Measurements from ENCODE around the gene TRIM61. TPM values are rescaled to one million over a fixed set of nuclear protein-coding genes. Genes with fewer than 3 reads are reported as not detected.
"Not testable (repeated sequence)": the region's sequence is repeated elsewhere in the genome, so short reads cannot be mapped to it uniquely, and the experiment has no call there.

Gene TRIM61
- total RNA-seq, 6 donors from 2014 or later, result 0.44 to 2.4 (median 1.1) TPM

DNA sequence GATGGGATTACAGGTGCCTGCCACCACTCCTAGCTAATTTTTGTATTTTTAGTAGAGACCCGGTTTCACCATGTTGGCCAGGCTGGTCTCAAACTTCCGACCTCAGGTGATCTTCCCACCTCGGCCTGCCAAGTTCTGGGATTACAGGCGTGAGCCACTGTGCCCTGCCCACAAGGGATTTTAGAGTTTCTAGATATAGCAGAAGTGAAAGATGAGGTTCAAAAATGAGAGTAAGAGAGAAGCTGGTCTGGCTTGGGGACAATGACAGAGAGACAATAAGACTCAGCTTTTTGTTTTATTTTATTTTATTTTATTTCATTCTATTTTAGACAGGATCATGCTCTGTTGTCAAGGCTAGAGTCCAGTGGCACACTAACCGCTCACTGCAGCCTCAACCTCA, 30.6 kb downstream of the TRIM61 start:
- Histone ChIP-seq H3K27ac (no peak overlapping the region), H3K4me1 (no peaks in the 10 kb centered on the region), H3K4me3 (no peak overlapping the region), H3K36me3 (no peaks in the 10 kb centered on the region), H3K27me3 (no peaks in the 10 kb centered on the region), H3K9me3 (no peaks in the 10 kb centered on the region)
- no peak for DNase-seq
- 92 to 96% methylated on average over 5 of the region's 5 CpGs for WGBS, 2 donors
- TF ChIP-seq POLR2A (IDR thresholded peaks at IDR 0.05), result no peak
- no peak for TF ChIP-seq EP300 (IDR thresholded peaks at IDR 0.05)
- TF ChIP-seq POLR2AphosphoS5 (IDR thresholded peaks at IDR 0.05), result no peak
- TF ChIP-seq CTCF (IDR thresholded peaks at IDR 0.05), result no peak
- no peak for ATAC-seq (ENCODE audit: low FRiP score in 2 of 2)

GRCh38 chr4:164945146-164945545, 32.3 kb downstream of the TRIM61 start:
- 69 to 72% methylated on average over 5 of the region's 5 CpGs for WGBS, 2 donors
- Histone ChIP-seq H3K36me3 (no peaks in the 10 kb centered on the region), H3K4me3 (no peak overlapping the region), H3K27ac (no peak overlapping the region), H3K4me1 (no peaks in the 10 kb centered on the region), H3K27me3 (no peaks in the 10 kb centered on the region), H3K9me3 (no peaks in the 10 kb centered on the region)
- ATAC-seq (ENCODE audit: low FRiP score in 2 of 2) (no peak), DNase-seq (no peak)
- TF ChIP-seq EP300 (IDR thresholded peaks at IDR 0.05) (no peak), CTCF (IDR thresholded peaks at IDR 0.05) (no peak), POLR2AphosphoS5 (IDR thresholded peaks at IDR 0.05) (no peak), POLR2A (IDR thresholded peaks at IDR 0.05) (no peak)

GRCh38 chr4:164943192-164943591, 34.3 kb downstream of the TRIM61 start:
- Histone ChIP-seq H3K4me3 (no peak overlapping the region), H3K27ac (no peak overlapping the region), H3K27me3 (no peaks in the 10 kb centered on the region), H3K4me1 (no peaks in the 10 kb centered on the region), H3K9me3 (no peaks in the 10 kb centered on the region), H3K36me3 (no peaks in the 10 kb centered on the region)
- ATAC-seq (ENCODE audit: low FRiP score in 2 of 2) (no peak), DNase-seq (no peak)
- WGBS, 2 donors, result 72 to 74% methylated on average over 9 of the region's 9 CpGs
- TF ChIP-seq EP300 (IDR thresholded peaks at IDR 0.05), result no peak
- no peak for TF ChIP-seq CTCF (IDR thresholded peaks at IDR 0.05)
- TF ChIP-seq POLR2AphosphoS5 (IDR thresholded peaks at IDR 0.05), result no peak
- TF ChIP-seq POLR2A (IDR thresholded peaks at IDR 0.05), result no peak

GRCh38 chr4:164937576-164938270, 39.7 kb downstream of the TRIM61 start:
- no peaks in the 10 kb centered on the region for H3K36me3 ChIP-seq
- no peaks in the 10 kb centered on the region for H3K9me3 ChIP-seq
- H3K27me3 ChIP-seq, result no peaks in the 10 kb centered on the region
- DNase-seq (no peak), ATAC-seq (ENCODE audit: low FRiP score in 2 of 2) (no peak)
- no peak overlapping the region for H3K4me3 ChIP-seq
- H3K4me1 ChIP-seq, result no peaks in the 10 kb centered on the region
- TF ChIP-seq CTCF (IDR thresholded peaks at IDR 0.05) (no peak), POLR2A (IDR thresholded peaks at IDR 0.05) (no peak), EP300 (IDR thresholded peaks at IDR 0.05) (no peak), POLR2AphosphoS5 (IDR thresholded peaks at IDR 0.05) (no peak)
- H3K27ac ChIP-seq, result no peak overlapping the region

DNA sequence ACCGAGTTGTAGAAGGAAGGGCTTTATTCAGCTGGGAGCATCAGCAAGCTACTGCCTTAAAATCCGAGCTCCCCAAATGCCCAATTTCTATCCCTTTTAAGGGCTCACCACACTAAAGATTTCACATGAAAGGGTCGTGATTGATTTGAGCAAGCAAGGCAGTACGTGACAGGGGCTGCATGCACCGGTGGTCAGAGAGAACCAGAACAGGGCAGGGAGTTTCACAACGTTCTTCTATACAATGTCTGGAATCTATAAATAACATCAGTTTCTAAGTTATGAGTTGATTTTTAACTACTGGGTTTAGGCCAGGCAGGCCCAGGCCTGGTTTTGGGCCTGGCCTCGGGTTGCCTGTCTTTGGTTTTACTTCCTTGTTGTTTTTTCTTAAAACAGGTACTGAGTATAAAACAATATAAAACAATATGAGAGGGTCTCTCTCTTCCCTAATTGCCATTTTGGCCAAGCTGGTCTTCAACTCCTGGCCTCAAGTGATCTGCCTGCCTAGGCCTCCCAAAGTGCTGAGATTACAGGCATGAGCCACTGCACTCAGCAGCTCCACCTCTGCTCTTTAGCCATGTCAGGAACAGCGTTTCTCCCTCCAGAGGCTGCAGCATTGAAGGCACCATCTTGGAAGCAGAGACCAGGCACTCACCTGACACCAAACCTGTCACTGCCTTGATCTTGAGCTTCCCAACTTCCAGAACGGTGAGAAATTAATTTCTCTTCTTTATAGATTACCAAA, 41.4 kb downstream of the TRIM61 start:
- H3K4me3 ChIP-seq, result not testable (repeated sequence)

More for the DNA sequence above, 41.4 kb downstream of the TRIM61 start:
- not testable (repeated sequence) for H3K27me3 ChIP-seq; H3K27ac ChIP-seq; H3K36me3 ChIP-seq; H3K9me3 ChIP-seq; ATAC-seq (ENCODE audit: low FRiP score in 2 of 2); H3K4me1 ChIP-seq; DNase-seq
- WGBS, 2 donors, result 72 to 82% methylated on average over 9 of the region's 9 CpGs

All from upper lobe of left lung (tissue), 6 donors.